Measurements from ENCODE around the gene PKD2.

Gene PKD2

DNA sequence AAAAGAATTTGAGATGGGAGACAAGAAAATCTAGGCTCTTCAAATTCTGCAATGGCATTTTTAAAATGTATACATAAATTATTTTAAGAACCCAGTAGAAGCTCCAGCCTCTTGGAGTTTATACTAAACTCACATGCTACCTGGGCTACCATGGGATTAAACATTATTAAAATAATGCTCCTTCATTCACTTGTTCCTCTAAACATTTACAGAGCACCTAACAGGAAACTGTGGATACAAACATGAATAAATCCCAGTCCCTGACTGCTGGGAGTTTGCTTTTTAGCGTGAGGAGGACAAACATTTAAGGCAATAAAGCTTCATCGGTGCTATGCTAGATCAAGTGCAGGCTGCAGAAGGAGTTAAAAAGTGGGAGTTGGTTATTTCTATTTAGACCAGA lies 37.3 kb upstream of the PKD2 start:
- no peak overlapping the region for H3K4me3 ChIP-seq (ENCODE audit: low read depth, low read length)
- TF ChIP-seq, protein P1, sequence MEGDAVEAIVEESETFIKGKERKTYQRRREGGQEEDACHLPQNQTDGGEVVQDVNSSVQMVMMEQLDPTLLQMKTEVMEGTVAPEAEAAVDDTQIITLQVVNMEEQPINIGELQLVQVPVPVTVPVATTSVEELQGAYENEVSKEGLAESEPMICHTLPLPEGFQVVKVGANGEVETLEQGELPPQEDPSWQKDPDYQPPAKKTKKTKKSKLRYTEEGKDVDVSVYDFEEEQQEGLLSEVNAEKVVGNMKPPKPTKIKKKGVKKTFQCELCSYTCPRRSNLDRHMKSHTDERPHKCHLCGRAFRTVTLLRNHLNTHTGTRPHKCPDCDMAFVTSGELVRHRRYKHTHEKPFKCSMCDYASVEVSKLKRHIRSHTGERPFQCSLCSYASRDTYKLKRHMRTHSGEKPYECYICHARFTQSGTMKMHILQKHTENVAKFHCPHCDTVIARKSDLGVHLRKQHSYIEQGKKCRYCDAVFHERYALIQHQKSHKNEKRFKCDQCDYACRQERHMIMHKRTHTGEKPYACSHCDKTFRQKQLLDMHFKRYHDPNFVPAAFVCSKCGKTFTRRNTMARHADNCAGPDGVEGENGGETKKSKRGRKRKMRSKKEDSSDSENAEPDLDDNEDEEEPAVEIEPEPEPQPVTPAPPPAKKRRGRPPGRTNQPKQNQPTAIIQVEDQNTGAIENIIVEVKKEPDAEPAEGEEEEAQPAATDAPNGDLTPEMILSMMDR (IDR thresholded peaks at IDR 0.05; ENCODE audit: low read depth, low read length, missing control alignments): no peak
- DNase-seq (ENCODE audit: low read depth): no peak

DNA sequence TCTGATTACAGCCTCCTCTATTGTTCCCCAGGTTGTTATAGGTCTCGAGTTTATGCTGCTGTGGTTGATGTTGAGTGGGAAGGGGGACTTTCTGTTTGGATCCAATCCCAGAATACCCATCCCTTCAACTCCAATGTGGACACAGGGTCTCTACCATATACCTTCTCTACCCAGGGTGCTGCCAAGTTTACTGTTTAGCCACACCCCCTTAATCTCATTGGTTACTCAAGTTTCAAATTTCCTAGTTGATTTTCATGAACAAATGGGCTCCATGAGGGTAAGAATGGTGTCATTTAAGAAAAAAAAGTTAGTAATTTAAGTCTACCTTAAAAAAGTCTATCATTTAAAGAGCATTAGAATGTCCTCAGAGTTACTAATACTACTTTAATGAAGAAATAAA lies 35.6 kb upstream of the PKD2 start:
- no peak overlapping the region for H3K4me3 ChIP-seq (ENCODE audit: low read depth, low read length)
- TF ChIP-seq, protein P1 (IDR thresholded peaks at IDR 0.05; ENCODE audit: low read depth, low read length, missing control alignments): no peak
- DNase-seq (ENCODE audit: low read depth): no peak

DNA sequence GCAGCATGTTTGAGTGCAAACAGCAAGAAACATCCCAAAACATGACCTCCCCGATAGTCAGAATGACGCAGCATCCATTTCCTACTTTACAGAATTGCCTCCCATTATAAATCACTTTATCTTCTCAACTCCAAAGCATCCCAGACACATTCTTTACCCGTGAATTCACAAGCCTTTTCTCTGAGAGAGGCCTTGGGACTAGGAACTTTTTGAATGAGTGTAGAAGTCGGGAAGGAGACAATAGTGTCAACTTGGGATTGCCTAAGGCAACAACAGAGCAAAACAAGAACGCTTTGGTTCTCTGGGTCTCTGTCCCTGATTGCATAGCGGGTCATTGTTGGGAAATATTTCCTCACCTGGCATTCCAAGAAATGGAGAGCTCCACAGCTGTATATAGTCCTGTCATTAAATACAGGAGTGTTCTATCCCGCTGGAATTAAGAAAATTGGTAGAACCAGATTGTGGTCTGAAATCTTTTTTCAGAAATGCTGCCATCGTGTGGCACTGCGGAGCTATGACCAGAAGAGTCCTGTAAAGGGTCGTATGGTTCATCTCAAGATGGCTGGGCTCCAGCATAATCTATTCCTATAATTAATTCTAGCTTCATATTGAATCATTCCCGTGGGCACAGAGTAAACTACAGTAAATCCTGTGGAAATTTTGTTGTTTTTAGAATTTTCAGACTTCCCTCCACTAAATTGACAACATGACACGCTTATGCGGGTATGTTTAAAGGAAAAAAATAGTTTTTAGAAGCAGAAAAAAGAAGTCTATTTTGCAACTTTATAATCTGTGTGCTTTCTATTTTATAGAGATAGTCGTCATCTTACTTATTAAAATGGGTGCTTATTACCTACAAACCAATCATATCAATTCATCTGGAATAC lies 33.9 kb upstream of the PKD2 start:
- H3K4me3 ChIP-seq (ENCODE audit: low read depth, low read length): no peak overlapping the region
- TF ChIP-seq, protein P1 (IDR thresholded peaks at IDR 0.05; ENCODE audit: low read depth, low read length, missing control alignments): peak; percentile 80
- DNase-seq (ENCODE audit: low read depth): no peak

DNA sequence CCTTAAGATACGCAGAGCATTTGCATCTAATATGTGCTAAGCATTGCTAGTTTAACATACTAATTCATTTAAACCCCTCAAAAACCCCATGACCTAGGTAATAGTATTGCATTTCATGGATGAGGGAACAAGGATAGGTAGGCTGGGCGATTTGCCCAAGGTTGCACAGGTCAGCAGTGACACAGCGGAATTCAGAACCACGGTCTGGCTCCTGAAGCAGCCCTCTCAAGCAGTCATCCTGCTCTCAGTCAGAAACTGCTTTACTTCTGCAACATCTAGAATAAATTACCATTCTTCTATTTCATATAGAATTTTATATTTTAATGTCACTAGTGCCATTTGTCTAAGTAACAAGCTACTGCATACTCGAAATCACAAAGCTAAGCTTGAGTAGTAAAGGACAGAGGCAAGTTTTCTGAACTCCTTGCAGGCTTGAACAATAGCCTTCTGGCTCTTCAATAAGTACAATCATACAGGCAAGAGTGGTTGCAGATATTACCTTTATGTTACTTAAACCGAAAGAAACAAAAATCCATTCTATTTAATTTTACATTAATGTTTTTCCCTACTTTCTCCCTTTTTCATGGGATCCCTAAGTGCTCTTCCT lies 32.5 kb upstream of the PKD2 start:
- no peak for DNase-seq (ENCODE audit: low read depth)
- TF ChIP-seq, protein P1 (IDR thresholded peaks at IDR 0.05; ENCODE audit: low read depth, low read length, missing control alignments): no peak
- no peak overlapping the region for H3K4me3 ChIP-seq (ENCODE audit: low read depth, low read length)

DNA sequence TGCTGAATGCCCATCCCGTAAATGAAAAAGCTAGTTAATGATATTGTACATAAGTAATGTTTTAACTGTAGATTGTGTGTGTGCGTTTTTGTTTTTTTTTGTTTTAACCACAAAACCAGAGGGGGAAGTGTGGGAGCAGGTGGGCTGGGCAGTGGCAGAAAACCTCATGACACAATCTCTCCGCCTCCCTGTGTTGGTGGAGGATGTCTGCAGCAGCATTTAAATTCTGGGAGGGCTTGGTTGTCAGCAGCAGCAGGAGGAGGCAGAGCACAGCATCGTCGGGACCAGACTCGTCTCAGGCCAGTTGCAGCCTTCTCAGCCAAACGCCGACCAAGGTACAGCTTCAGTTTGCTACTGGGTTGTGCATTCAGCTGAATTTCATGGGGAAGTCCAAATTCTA lies 32.0 kb upstream of the PKD2 start, which contains the start of gene SPP1:
SPP1 (plus strand) TSS at position 249 of the 400 bp plus-strand sequence. CDS start 1,182 bp downstream, outside the sequence.
- no peak for DNase-seq (ENCODE audit: low read depth)
- TF ChIP-seq, protein P1 (IDR thresholded peaks at IDR 0.05; ENCODE audit: low read depth, low read length, missing control alignments): no peak

DNA sequence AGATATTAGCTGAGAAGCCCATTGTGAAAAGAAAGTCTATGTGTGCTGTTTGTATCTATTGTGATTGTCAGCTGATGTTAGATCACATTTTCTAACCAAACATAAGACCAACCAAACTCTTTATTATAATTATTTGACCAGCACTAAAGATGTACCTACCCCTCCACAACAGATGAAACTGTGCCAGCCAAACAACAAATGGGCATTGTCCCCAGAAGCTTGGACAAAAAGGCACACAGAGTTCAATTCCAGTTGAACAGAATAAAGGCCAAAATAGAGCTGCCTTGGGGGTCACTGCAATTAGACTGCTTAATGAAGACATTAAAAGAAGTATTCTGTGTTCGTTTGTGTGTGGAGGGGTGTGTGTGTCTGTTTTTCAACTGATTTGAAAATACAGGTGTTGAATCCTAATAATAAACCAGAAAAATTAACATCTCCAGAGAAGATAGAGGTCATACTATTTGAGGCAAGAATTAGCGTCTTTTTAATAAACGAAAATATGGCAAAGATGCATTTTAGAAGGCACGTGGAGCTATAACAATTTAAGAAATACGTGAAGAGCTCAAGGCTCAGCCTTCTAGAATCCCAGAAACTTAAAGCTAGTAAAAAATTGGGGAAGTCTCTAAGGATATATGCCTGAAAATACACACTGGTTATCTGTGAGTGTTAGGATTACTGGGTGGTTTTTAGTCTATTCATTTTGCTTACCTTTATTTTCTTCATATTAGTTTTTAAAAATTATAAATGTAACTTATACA lies 29.7 kb upstream of the PKD2 start:
- no peak for DNase-seq (ENCODE audit: low read depth)
- no peak overlapping the region for H3K4me3 ChIP-seq (ENCODE audit: low read depth, low read length)

More for the DNA sequence above, 32.0 kb upstream of the PKD2 start, which contains the start of gene SPP1:
- no peak within 1 kb of the TSS for H3K4me3 ChIP-seq (ENCODE audit: low read depth, low read length)

More for the DNA sequence above, 29.7 kb upstream of the PKD2 start:
- TF ChIP-seq, protein P1 (IDR thresholded peaks at IDR 0.05; ENCODE audit: low read depth, low read length, missing control alignments): no peak
